Stimulated activated CD8-positive, alpha-beta memory T cell treated with anti-CD3 and anti-CD28 coated beads, Interleukin-12 subunit alpha, Interleukin-12 subunit beta, amount 100 ng/mL, for 4 hours (primary cell): ENCODE results near the gene PAK6.

ENCODE experiments used
- DNase-seq: peaks from one replicate; pipeline ENCODE4 v3.0.0-alpha.2; 2020; ENCODE audit warnings: low read depth

PAK6 gene

DNA sequence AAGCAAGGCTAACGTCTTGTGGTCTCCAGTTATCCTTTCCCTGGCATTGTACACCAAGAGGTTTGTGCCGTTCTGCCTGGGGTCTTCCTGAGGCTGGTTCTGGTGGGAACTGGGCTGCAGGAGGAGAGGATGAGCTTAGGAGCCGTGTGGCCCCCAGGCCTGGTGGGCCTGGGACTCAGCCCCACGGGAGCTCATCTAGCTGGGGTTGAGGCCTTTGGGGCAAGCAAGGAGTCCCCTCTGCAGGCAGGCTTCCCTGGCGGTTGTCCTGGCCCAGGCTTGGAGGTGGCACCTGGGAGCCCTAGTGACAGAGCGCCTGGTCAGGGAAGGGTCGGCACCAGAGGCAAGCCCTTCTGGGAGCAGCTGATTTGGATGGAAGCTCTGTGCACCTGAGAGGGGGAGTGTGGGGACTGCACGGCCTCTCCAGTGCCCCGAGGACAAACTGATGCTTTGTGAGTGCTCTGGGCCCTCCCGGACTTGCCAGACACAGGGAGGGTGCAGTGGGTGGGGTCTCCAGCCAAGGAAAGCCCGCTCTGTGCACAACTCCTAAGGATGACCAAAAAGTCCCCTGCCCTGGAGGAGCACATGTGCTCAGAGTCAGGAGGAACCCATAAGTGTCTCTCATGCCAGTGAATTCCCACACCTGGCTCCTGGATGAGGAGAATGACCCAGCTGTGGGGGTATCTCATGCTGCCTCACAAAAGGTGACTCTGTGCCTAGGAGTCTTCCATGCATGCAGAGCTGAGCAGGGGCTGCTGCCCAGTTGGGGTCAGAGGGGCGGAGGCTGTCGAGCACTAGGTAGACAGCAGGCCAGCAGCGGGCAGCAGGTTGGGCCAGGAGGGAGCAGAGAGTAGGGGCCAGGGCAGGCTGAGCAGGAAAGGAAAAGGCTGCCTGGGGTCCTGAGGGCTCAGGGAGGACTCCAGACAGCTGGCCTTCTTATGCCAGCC is 2.7 kb downstream of the PAK6 start:
- no peak for DNase-seq

DNA sequence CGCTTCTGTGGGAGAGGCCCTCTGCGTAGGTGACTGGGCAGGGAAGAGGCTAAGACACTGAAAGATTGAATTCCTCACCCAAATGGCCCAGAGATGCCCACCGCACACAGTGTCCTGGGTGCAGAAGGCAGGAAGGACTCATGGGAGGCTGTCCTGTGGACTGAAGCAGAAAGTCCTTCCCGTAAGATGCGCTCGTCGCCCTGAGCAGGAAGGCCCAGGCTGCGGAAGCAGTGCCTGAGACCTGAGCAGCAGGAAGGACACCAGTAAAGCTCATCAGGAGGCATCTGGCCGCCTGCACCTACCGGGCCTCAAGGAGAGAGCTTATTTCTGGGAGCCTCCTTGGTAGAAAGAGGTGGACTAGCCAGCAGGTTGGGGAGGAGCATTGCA is 3.3 kb downstream of the PAK6 start:
- DNase-seq: no peak

GRCh38 chr15:40242601-40243000 is 3.7 kb downstream of the PAK6 start:
- no peak for DNase-seq

DNA sequence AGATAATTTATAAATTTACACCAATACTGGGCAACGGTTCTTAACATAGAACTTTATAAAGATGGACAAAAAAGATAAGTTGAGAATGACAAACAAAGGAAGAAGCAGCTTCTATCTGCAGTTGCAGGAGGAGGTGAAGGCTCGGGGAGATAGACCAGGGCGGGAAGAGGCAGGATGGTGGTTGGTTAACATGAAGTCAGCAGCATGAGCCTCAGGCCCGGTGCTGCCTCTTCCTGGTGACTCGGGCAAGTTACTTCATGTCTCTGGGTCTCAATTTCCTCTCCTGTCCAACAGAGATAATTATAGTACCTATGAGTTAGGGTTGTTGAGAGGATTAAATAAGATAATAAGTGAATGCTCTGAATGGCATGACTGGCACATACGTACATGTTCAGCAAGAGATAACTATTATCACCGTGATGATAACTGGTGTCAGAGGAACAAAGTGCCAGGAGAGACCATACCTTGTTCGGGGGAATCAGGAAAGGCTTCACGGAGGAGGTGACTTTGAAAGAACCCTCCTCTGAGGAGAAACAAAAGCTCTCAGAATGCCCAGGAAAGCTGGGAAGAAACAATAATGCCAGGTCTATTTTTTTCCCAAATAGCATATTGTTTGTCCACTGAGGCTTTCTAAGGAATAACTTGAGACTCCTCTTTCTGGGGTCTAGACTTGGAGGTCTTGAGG is 4.4 kb downstream of the PAK6 start:
- no peak for DNase-seq

- DNase-seq: no peak
Measured at GRCh38 chr15:40244961-40245523, 6.2 kb downstream of the PAK6 start.

GRCh38 chr15:40245666-40246450 is 7.0 kb downstream of the PAK6 start:
- no peak for DNase-seq

DNA sequence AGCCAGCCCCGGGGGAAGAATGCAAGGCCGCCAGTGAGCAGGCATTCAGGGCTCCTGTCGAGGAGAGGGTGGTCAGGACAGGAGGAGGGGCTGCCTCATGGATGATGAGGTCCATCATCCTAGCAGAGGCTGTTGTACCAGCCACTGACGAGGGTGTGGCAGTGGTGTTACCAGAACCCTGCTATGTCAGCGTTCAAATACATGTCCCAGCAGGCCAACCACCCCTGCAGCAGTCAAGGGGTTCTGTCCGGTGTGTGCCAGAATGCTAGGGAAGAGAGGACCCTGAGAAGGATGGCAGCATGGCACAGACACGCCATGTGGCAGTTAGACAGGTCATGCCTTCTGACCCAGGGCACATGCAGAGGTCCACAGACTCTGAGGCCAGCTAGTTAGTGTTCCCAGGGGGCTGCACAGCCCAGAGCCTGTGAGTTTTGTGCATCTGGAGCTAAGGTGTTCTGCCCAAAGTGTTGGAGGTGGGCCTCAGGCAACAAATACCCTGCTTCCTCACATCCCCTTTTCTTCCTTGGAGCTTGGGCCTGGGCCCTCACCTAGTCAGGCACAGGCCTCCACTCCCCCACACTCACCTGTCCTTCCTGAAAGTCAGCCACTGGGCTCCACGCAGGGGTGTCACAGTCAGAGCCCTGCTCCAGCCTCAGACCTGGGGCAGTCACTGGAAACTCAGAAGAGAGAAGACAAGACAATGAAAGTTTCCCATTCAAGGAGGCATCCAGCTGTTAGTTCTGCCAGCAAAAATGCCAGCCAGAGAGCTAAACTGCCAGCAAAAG is 7.8 kb downstream of the PAK6 start:
- no peak for DNase-seq

- no peak for DNase-seq
Measured at GRCh38 chr15:40247406-40247971, 8.6 kb downstream of the PAK6 start.

GRCh38 chr15:40248006-40248783 is 9.3 kb downstream of the PAK6 start:
- DNase-seq: no peak

- DNase-seq: no peak
Measured at GRCh38 chr15:40249477-40250303, 10.8 kb downstream of the PAK6 start.

- no peak for DNase-seq
Measured at GRCh38 chr15:40250304-40250656, 11.4 kb downstream of the PAK6 start.

DNA sequence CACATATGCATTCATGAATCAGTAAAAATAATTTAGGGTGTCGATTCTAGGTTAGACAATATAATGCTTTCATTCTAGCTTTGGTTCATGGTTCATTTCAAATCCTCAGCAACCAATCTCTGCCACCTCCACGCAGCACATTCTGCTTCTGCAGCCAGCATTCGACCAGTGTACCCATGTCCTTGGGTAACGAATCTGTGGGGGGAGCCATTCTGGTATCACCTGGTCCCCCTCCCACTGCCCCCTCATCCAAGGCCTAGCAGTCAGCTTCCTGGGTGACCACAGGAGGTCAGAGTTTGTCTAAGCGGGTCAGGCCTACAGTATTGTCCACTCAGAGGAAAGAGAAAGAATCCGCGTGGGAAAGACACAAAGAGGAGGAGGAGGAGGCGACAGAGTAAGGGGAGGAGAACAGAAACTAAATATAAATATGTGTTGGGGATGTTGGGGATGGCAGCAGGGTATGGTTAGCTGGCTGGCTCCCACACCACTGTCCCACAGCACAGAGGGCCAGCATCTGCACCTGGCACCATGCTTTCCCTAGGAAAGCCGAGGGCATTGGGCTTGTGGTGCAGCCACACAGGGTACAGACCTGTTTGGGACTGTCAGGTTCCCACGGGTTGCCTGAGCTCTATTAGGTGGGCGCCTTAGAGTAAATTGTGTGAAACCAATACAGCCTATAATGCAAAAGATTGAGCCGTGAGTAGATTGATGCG is 12.1 kb downstream of the PAK6 start:
- DNase-seq: no peak

DNA sequence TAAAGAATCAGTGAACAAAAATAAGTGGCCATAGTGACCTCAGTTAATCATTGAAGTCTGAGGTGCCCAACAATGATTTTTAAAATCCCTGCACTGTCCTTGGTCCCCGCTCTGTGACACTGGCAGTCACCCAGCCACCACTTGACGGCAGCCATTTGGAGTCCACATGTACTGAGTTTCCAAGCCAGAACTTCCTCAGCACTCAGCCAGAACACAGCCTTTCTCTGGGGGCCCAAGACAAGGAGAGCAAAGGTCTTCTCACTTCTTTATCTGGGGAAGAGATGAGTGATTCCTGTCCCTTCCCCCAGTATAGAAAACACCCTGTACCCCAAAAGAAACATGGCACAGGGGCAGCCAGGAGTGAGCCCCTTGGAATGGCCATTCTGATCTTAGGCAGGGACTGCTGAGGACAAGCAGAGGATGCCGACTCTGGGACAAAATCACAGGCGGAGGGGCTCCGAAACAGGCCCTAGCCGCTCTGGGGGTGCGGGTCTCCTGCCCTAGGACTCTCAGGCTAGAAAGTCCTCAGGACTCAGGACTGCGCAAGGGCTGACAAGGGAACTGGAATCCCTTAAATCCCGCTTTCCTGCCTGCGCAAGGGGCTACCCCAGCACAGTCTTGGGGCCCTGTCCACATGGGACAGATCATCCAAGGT is 12.8 kb downstream of the PAK6 start:
- no peak for DNase-seq

DNA sequence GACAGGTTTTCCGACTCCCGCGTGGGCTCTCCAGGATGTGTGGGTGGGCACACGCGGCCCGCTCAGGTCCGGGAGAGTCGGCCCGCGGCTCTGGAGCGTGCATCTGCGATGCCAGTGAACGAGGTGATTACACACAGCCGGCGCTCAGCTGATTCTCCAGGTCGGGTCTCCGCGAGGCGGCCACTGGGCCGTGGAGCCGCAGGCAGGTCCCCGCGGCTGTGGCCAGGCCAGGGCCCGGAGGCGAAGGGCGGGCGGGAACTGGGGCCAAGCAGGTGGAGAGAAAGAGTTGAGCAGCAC is 13.2 kb downstream of the PAK6 start:
- no peak for DNase-seq

GRCh38 chr15:40252438-40253166 is 13.7 kb downstream of the PAK6 start:
- DNase-seq: no peak

GRCh38 chr15:40253167-40253790 is 14.4 kb downstream of the PAK6 start:
- no peak for DNase-seq

DNA sequence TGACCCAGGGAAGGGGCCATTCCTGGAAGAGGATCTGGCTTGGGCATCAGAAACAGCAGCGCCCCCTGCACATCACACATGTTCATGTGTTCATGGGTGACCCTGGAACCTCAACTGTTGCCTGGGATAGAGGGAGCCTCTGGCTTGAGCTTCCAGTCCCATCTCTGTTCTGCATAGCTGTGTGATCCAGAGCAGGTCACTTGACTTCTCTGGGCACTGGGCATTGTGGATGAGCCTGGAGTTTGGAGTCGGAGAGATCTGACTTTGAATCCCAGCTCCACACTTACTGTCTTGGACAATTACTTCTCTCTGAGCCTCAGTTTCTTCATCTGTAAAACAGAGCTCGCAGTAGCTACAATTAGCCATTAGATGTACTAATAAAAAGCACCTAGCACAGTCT is 15.6 kb downstream of the PAK6 start:
- no peak for DNase-seq
